GM12891 (cell line): ENCODE results near the gene TLR1.

ENCODE experiments used
- POLR2A ChIP-seq: IDR thresholded peaks from 2 replicates; pipeline ENCODE4 v1.6.1; 2011; ENCODE audit warnings: low read depth, low read length, control low read depth
- POLR2AphosphoS5 ChIP-seq: IDR thresholded peaks from 2 replicates; pipeline ENCODE4 v1.6.1; 2011; ENCODE audit warnings: low read depth, low read length, control low read depth
- TAF1 ChIP-seq: IDR thresholded peaks from 2 replicates; pipeline ENCODE4 v1.6.1; 2011; ENCODE audit warnings: low read depth, low read length, control low read depth

DNA sequence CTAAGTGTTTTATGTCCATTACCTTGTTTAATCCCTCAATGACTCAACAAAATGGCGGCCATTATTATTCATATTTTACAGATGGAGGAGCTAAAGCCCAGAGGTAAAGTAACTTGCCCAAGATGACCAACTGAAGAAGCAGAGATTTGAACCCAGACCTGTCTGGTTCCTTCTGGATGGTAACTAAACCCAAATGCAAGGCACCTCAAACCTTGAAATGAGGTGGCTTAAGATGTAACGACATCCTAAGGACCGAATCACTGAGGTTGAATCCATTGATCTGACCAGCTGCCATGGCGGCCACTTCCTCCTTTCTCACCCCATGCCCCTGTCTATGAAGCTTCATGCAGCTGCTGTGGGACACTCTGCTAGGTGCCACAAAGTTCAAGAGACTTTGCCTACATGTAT lies 22.7 kb downstream of the TLR1 start:
- no peak; the same call in 1 of the 2 replicates for TF ChIP-seq POLR2A
- TF ChIP-seq POLR2AphosphoS5: peak; percentile 83
- peak; percentile 77 for TF ChIP-seq TAF1
